ENCODE data around the gene CHD2. TPM values are rescaled to one million over a fixed set of nuclear protein-coding genes. Genes with fewer than 3 reads are reported as not detected.

The CHD2 gene
- total and polyA plus RNA-seq, 10 of the 15 experiments (the other 5 are each of a cell fraction or from before 2014, with no cell fraction given): 38.1 to 94.7 (median 63.3) TPM

DNA sequence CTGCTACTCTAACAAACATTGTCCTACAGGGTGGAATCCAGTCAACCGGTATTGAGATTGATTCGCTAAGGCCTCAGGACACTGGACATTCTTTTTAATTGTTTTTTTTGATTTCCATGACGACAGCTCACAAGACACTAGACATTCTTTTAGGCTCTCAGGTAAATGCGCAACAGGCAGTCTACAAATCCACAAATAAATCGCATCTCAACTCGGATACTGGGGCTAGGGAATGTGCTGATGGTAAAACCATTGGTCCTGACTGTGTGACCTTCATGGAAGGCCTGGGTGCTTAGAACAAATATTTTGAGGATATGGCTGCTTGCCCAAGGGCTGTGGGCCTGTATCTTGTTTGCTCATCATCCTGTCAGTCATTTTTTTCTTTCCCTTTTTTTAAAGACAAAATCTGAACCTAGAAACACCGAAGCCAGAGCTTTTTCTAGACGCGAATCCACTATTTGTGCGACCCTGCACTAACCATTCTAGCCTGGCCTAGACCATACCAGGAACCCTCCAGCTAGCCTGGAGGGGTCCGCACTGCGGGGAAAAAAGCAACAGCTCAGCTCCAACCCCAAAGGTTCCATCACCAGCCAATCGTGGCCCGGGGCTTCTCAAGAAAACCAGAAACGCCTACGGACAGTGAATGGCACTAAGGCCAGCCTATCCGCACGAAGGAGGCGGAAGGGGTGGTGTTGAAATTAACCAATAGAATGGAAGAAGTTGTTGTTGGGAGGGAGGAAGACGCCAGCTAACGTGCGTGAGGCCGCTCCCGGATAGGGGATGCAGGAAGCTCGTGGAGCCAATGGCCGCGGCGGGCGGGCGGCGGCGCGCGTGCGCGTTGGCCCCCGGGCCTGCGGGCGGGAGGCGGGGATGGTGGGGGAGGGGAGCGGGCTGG, 18.1 kb upstream of the CHD2 start (continued):
- TF ChIP-seq ZNF207 (IDR thresholded peaks at IDR 0.05; ENCODE audit: borderline replicate concordance) (peak; percentile 28; the same call in 1 of the 2 replicates), HSF1 (IDR thresholded peaks at IDR 0.05; ENCODE audit: low read depth, low read length) (no peak), CHD1 (IDR thresholded peaks at IDR 0.05; ENCODE audit: low read depth, low read length) (peak; percentile 91), SMAD5 (IDR thresholded peaks at IDR 0.05; ENCODE audit: low read depth) (peak; percentile 94), SP1 (IDR thresholded peaks at IDR 0.05; ENCODE audit: low read depth, low read length) (peak; percentile 98), TCF3 (IDR thresholded peaks at IDR 0.05; ENCODE audit: borderline replicate concordance, insufficient read depth, low read depth, low read length) (peak; percentile 69; the same call in 1 of the 2 replicates), POLR2AphosphoS5 (IDR thresholded peaks at IDR 0.05; ENCODE audit: low read length) (peak; percentile 98), RELA (IDR thresholded peaks at IDR 0.05; ENCODE audit: borderline replicate concordance, partially characterized antibody) (peak; percentile 15), EGR1 (IDR thresholded peaks at IDR 0.05; ENCODE audit: borderline replicate concordance in 1 of 2, low read depth in 2 of 2, low read length in 2 of 2) (0 out of 3 replicates have a peak, but pooled peaks of 1 of the 2 experiments have one; percentile 4)
- TF ChIP-seq, protein P1, sequence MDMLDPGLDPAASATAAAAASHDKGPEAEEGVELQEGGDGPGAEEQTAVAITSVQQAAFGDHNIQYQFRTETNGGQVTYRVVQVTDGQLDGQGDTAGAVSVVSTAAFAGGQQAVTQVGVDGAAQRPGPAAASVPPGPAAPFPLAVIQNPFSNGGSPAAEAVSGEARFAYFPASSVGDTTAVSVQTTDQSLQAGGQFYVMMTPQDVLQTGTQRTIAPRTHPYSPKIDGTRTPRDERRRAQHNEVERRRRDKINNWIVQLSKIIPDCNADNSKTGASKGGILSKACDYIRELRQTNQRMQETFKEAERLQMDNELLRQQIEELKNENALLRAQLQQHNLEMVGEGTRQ (IDR thresholded peaks at IDR 0.05; ENCODE audit: borderline replicate concordance, low read depth, low read length): no peak
- TF ChIP-seq, protein P2, sequence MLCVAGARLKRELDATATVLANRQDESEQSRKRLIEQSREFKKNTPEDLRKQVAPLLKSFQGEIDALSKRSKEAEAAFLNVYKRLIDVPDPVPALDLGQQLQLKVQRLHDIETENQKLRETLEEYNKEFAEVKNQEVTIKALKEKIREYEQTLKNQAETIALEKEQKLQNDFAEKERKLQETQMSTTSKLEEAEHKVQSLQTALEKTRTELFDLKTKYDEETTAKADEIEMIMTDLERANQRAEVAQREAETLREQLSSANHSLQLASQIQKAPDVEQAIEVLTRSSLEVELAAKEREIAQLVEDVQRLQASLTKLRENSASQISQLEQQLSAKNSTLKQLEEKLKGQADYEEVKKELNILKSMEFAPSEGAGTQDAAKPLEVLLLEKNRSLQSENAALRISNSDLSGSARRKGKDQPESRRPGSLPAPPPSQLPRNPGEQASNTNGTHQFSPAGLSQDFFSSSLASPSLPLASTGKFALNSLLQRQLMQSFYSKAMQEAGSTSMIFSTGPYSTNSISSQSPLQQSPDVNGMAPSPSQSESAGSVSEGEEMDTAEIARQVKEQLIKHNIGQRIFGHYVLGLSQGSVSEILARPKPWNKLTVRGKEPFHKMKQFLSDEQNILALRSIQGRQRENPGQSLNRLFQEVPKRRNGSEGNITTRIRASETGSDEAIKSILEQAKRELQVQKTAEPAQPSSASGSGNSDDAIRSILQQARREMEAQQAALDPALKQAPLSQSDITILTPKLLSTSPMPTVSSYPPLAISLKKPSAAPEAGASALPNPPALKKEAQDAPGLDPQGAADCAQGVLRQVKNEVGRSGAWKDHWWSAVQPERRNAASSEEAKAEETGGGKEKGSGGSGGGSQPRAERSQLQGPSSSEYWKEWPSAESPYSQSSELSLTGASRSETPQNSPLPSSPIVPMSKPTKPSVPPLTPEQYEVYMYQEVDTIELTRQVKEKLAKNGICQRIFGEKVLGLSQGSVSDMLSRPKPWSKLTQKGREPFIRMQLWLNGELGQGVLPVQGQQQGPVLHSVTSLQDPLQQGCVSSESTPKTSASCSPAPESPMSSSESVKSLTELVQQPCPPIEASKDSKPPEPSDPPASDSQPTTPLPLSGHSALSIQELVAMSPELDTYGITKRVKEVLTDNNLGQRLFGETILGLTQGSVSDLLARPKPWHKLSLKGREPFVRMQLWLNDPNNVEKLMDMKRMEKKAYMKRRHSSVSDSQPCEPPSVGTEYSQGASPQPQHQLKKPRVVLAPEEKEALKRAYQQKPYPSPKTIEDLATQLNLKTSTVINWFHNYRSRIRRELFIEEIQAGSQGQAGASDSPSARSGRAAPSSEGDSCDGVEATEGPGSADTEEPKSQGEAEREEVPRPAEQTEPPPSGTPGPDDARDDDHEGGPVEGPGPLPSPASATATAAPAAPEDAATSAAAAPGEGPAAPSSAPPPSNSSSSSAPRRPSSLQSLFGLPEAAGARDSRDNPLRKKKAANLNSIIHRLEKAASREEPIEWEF (IDR thresholded peaks at IDR 0.05; ENCODE audit: insufficient replicate concordance, low read depth, low read length): no peak
- TF ChIP-seq, protein P3, sequence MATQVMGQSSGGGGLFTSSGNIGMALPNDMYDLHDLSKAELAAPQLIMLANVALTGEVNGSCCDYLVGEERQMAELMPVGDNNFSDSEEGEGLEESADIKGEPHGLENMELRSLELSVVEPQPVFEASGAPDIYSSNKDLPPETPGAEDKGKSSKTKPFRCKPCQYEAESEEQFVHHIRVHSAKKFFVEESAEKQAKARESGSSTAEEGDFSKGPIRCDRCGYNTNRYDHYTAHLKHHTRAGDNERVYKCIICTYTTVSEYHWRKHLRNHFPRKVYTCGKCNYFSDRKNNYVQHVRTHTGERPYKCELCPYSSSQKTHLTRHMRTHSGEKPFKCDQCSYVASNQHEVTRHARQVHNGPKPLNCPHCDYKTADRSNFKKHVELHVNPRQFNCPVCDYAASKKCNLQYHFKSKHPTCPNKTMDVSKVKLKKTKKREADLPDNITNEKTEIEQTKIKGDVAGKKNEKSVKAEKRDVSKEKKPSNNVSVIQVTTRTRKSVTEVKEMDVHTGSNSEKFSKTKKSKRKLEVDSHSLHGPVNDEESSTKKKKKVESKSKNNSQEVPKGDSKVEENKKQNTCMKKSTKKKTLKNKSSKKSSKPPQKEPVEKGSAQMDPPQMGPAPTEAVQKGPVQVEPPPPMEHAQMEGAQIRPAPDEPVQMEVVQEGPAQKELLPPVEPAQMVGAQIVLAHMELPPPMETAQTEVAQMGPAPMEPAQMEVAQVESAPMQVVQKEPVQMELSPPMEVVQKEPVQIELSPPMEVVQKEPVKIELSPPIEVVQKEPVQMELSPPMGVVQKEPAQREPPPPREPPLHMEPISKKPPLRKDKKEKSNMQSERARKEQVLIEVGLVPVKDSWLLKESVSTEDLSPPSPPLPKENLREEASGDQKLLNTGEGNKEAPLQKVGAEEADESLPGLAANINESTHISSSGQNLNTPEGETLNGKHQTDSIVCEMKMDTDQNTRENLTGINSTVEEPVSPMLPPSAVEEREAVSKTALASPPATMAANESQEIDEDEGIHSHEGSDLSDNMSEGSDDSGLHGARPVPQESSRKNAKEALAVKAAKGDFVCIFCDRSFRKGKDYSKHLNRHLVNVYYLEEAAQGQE (IDR thresholded peaks at IDR 0.05; ENCODE audit: low read depth, low read length): no peak
- TF ChIP-seq, protein P4, sequence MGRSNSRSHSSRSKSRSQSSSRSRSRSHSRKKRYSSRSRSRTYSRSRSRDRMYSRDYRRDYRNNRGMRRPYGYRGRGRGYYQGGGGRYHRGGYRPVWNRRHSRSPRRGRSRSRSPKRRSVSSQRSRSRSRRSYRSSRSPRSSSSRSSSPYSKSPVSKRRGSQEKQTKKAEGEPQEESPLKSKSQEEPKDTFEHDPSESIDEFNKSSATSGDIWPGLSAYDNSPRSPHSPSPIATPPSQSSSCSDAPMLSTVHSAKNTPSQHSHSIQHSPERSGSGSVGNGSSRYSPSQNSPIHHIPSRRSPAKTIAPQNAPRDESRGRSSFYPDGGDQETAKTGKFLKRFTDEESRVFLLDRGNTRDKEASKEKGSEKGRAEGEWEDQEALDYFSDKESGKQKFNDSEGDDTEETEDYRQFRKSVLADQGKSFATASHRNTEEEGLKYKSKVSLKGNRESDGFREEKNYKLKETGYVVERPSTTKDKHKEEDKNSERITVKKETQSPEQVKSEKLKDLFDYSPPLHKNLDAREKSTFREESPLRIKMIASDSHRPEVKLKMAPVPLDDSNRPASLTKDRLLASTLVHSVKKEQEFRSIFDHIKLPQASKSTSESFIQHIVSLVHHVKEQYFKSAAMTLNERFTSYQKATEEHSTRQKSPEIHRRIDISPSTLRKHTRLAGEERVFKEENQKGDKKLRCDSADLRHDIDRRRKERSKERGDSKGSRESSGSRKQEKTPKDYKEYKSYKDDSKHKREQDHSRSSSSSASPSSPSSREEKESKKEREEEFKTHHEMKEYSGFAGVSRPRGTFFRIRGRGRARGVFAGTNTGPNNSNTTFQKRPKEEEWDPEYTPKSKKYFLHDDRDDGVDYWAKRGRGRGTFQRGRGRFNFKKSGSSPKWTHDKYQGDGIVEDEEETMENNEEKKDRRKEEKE (IDR thresholded peaks at IDR 0.05): no peak

Data from GM12878 (cell line).